Measurements from ENCODE around the gene RBM26. TPM values are rescaled to one million over a fixed set of nuclear protein-coding genes. Genes with fewer than 3 reads are reported as not detected.

The RBM26 gene
- total RNA-seq, 1 experiment from 2014 or later: 65.7 TPM

DNA sequence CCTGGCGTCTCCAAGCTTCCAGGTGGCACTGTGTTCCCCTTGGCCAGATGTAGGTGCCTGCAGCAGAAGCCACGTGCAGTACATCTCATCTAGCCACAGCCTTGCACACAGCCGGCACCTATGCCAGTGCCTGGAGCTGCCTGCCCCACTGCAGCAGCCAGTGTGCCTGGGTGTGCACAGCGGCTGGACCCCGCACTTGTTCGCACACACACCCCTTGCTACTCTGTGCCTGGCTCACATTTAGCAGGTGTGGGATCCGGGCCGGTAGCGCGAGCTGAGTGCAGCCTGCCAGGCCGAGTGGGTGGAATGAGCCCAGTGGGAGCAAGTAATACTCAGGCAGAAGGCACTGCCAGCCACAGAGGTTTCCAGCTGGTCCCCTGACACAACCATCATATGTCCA is 26.9 kb upstream of the RBM26 start:
- Histone ChIP-seq H3K9me3 (ENCODE audit: low read depth, low read length, poor library complexity, severe bottlenecking) (no peaks in the 10 kb centered on the region), H3K4me1 (ENCODE audit: insufficient read depth, low read length, poor library complexity, severe bottlenecking) (no peaks in the 10 kb centered on the region), H3K36me3 (ENCODE audit: insufficient read depth, low read length, poor library complexity, severe bottlenecking) (no peaks in the 10 kb centered on the region), H3K27me3 (replicated peaks; ENCODE audit: insufficient read depth, low read depth, low read length, poor library complexity) (no peaks in the 10 kb centered on the region), H3K27ac (ENCODE audit: low read depth, low read length, poor library complexity, severe bottlenecking) (no peak overlapping the region), H3K4me3 (ENCODE audit: low read depth, low read length, poor library complexity, severe bottlenecking) (no peak overlapping the region)
- CTCF ChIA-PET: interaction anchor here (0.8 kb wide), 1 partner anchor 9 kb away, joined by 5 read pairs; no protein-coding TSS in a partner anchor
- TF ChIP-seq EZH2 (IDR thresholded peaks at IDR 0.05; ENCODE audit: borderline replicate concordance, low read depth, low read length, poor library complexity, severe bottlenecking): no peak
- TF ChIP-seq, protein P1, sequence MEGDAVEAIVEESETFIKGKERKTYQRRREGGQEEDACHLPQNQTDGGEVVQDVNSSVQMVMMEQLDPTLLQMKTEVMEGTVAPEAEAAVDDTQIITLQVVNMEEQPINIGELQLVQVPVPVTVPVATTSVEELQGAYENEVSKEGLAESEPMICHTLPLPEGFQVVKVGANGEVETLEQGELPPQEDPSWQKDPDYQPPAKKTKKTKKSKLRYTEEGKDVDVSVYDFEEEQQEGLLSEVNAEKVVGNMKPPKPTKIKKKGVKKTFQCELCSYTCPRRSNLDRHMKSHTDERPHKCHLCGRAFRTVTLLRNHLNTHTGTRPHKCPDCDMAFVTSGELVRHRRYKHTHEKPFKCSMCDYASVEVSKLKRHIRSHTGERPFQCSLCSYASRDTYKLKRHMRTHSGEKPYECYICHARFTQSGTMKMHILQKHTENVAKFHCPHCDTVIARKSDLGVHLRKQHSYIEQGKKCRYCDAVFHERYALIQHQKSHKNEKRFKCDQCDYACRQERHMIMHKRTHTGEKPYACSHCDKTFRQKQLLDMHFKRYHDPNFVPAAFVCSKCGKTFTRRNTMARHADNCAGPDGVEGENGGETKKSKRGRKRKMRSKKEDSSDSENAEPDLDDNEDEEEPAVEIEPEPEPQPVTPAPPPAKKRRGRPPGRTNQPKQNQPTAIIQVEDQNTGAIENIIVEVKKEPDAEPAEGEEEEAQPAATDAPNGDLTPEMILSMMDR (conservative IDR thresholded peaks at IDR 0.05; ENCODE audit: low read depth, low read length): no peak
- BruUV-seq (replicated peaks): no TSS peak
- intact Hi-C loops (cut with micrococcal nuclease; ENCODE audit: unreplicated experiment): no loop called here
- no peak for DNase-seq (ENCODE audit: low spot score)
- POLR2A ChIA-PET (ENCODE audit: low non-redundant PET): no interaction called here

DNA sequence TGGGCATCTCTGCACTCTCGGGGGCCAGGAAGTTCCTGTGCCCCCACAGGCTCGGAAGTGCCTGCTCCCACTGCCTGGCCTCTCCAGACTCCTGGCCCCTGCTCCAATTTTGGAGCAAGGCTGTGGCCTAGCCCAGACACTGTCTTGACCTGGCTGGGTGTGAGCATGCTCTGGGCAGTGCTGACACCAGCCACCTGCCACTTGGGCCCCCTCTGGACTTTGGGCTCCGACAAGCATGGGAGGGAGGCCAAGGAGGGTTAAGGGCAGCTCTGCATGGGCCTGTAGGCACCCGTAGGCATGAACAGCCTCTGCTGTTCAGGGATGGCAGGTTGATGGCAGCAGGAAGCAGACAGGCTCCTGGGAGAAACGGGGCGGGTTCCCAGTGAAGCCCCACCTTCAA is 26.0 kb upstream of the RBM26 start:
- Histone ChIP-seq H3K27me3 (replicated peaks; ENCODE audit: insufficient read depth, low read depth, low read length, poor library complexity) (no peaks in the 10 kb centered on the region), H3K9me3 (ENCODE audit: low read depth, low read length, poor library complexity, severe bottlenecking) (no peaks in the 10 kb centered on the region), H3K4me1 (ENCODE audit: insufficient read depth, low read length, poor library complexity, severe bottlenecking) (no peaks in the 10 kb centered on the region), H3K27ac (ENCODE audit: low read depth, low read length, poor library complexity, severe bottlenecking) (no peak overlapping the region), H3K36me3 (ENCODE audit: insufficient read depth, low read length, poor library complexity, severe bottlenecking) (no peaks in the 10 kb centered on the region), H3K4me3 (ENCODE audit: low read depth, low read length, poor library complexity, severe bottlenecking) (no peak overlapping the region)
- intact Hi-C loops (cut with micrococcal nuclease; ENCODE audit: unreplicated experiment): no loop called here
- ChIA-PET POLR2A (ENCODE audit: low non-redundant PET) (no interaction called here), CTCF (no interaction called here)
- no peak for TF ChIP-seq EZH2 (IDR thresholded peaks at IDR 0.05; ENCODE audit: borderline replicate concordance, low read depth, low read length, poor library complexity, severe bottlenecking)
- TF ChIP-seq, protein P1 (conservative IDR thresholded peaks at IDR 0.05; ENCODE audit: low read depth, low read length): no peak
- no peak for DNase-seq (ENCODE audit: low spot score)
- BruUV-seq (replicated peaks): no TSS peak

DNA sequence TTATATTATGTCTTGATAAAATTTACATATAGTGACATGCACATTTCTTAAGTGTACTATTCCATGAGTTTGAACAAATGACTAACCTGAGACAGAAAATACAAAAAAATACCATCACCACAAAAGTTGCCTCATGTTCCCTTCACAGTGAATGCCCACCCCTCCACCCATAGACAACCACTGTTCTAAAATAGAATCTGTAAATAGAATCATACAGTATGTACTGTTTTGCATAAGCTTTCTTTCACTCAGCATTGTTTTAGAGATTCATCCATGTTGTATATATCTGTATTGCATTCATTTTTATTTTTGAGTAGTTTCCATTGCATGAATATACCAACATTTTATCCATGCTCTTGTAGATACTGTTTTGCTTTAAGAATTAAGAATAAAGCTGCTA is 23.3 kb upstream of the RBM26 start:
- Histone ChIP-seq H3K36me3 (ENCODE audit: insufficient read depth, low read length, poor library complexity, severe bottlenecking) (no peaks in the 10 kb centered on the region), H3K27ac (ENCODE audit: low read depth, low read length, poor library complexity, severe bottlenecking) (no peak overlapping the region), H3K9me3 (ENCODE audit: low read depth, low read length, poor library complexity, severe bottlenecking) (no peaks in the 10 kb centered on the region), H3K27me3 (replicated peaks; ENCODE audit: insufficient read depth, low read depth, low read length, poor library complexity) (no peaks in the 10 kb centered on the region), H3K4me1 (ENCODE audit: insufficient read depth, low read length, poor library complexity, severe bottlenecking) (no peaks in the 10 kb centered on the region), H3K4me3 (ENCODE audit: low read depth, low read length, poor library complexity, severe bottlenecking) (no peak overlapping the region)
- DNase-seq (ENCODE audit: low spot score): no peak
- POLR2A ChIA-PET (ENCODE audit: low non-redundant PET): no interaction called here
- intact Hi-C loops (cut with micrococcal nuclease; ENCODE audit: unreplicated experiment): loop anchor here (10.0 kb wide), 1 partner anchor 1585 kb away; no protein-coding TSS in a partner anchor
- TF ChIP-seq, protein P1 (conservative IDR thresholded peaks at IDR 0.05; ENCODE audit: low read depth, low read length): no peak
- no peak for TF ChIP-seq EZH2 (IDR thresholded peaks at IDR 0.05; ENCODE audit: borderline replicate concordance, low read depth, low read length, poor library complexity, severe bottlenecking)
- BruUV-seq (replicated peaks): no TSS peak
- CTCF ChIA-PET: no interaction called here
